ENCODE measurements around the gene NEIL3.
A peak's percentile ranks its signal among the peaks of the same experiment; 100 is the strongest.

The NEIL3 gene

GRCh38 chr4:177367336-177367735, 57.7 kb downstream of the NEIL3 start:
- DNase-seq (ENCODE audit: low read depth in 2 of 2): no peak

DNA sequence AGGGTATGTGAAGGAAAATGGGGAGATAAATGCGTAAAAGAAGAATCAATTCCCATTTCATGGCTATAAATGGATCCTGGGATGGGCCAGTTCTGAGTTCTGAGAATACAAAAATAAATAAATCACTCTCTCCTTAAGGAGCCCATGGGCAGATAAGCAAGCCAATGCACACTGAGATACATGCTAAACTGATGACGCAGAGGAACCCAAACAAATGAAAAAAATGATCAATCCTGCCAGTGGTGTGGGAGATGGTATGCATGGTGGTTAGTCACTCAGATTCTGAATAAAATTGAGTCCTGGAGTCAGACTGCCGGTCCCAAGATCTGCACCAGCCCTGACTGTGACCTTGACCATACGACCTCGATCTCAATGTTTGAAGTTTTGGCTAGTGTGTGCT, 59.7 kb downstream of the NEIL3 start:
- DNase-seq (ENCODE audit: low read depth in 2 of 2): no peak

DNA sequence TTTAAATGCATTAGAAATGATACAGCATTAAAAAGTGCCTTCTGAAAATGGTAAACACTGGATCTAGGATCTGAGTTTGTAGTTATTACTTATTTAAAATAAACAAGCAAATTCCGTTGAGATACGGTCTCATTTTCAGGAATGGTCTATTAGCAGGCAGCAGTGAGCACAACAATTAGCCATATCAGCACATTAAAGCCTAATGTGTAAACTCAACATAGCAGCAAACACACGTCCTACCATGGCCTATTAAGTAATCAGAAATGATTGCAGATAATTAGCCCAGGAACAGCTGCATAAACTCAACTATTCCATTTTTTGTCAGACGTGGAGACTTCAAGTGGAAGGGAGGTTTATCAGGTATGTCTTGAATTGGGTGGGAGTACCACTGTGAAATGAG, 61.8 kb downstream of the NEIL3 start:
- no peak for DNase-seq (ENCODE audit: low read depth in 2 of 2)

- no peak for DNase-seq (ENCODE audit: low read depth in 2 of 2)
Measured at GRCh38 chr4:177374966-177375365, 65.3 kb downstream of the NEIL3 start.

- no peak for DNase-seq (ENCODE audit: low read depth in 2 of 2)
Measured at GRCh38 chr4:177375372-177375771, 65.7 kb downstream of the NEIL3 start.

DNA sequence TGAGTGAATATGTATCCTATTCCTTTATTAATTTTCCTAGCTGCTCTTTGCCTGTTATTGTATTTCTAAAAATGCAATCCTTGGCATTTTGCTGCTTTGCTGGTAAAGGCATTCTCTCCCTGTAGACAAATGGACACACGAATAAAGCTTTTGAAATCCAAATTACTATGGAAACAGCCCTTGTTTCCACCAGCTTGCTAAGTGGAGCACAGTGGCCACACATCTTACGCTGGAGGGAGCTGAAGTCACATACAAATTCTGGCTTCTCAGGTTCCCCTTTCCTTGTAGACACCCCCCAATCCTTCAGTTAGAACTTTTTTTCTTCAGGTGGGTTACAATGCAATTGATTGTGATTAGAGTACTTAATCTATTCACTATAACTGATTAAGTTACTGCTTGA, 66.3 kb downstream of the NEIL3 start:
- DNase-seq (ENCODE audit: low read depth in 2 of 2): no peak

- no peak for DNase-seq (ENCODE audit: low read depth in 2 of 2)
Measured at GRCh38 chr4:177380730-177381287, 71.1 kb downstream of the NEIL3 start.

GRCh38 chr4:177381762-177382310, 72.2 kb downstream of the NEIL3 start:
- no peak for DNase-seq (ENCODE audit: low read depth in 2 of 2)

- DNase-seq (ENCODE audit: low read depth in 2 of 2): no peak
Measured at GRCh38 chr4:177384856-177385397, 75.3 kb downstream of the NEIL3 start.

- no peak for DNase-seq (ENCODE audit: low read depth in 2 of 2)
Measured at GRCh38 chr4:177385576-177386277, 76.1 kb downstream of the NEIL3 start.

GRCh38 chr4:177386278-177386815, 76.7 kb downstream of the NEIL3 start:
- DNase-seq (ENCODE audit: low read depth in 2 of 2): no peak

- no peak for DNase-seq (ENCODE audit: low read depth in 2 of 2)
Measured at GRCh38 chr4:177391287-177391686, 81.6 kb downstream of the NEIL3 start.

DNA sequence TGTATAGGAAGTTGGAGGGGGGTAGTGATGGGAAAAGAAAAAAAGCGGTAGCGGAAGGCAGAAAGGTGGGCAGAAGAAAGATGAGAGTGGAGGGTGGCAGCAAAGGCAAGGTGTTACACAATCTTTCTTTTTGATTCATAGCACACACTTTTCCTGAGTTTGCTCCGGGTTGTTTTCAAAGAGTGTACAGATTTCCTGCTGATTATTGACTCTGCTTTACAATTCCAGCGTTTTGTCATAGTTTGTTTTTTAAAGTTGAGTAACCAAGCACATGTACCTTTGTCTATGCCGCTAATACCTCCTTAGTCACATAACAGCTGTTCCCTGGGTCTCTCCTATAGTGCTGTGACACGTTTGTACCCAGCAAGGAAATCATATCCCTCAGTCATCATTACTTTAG, 82.3 kb downstream of the NEIL3 start:
- DNase-seq (ENCODE audit: low read depth in 2 of 2): no peak

DNA sequence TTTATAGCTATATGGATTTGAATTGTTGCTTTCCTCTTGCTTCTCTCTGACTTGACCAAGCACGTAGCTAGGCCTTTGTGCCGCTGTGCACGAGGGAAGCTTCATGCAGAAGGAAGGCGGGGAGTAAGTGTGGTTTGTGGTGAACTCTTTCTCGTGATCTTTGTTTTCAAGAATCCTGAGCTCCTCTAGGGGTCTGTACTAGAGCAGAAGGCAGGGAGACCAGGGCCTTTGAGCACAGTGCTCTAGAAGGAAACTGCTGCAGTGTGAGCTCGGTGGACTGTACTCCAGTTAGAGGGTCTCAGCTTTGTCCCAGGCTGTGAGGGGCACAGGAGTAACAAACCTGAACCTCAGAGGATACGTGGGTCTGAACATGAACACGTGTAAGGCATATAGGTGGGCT, 83.6 kb downstream of the NEIL3 start:
- DNase-seq (ENCODE audit: low read depth in 2 of 2): peak in 1 of 2 donors; percentile 5

DNA sequence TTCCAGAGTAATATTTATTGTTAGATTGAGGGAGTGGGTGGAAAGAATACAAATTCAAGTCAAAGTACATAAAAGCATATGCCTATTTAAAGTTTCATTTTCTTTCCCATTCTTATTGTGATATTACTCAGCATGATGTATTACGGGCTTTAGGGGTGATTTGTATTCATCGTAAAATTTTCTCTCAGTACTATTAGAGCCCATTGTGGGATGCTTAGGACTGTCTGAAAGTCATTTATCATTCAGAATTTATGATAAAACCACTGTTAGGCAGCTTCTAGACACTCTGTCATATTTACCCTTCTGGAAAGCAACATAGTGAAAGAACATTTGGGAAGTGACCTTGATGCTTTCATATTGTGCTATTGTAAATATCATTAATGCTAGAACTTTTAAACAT, 86.7 kb downstream of the NEIL3 start:
- no peak for DNase-seq (ENCODE audit: low read depth in 2 of 2)

- DNase-seq (ENCODE audit: low read depth in 2 of 2): no peak
Measured at GRCh38 chr4:177400030-177400429, 90.4 kb downstream of the NEIL3 start.

DNA sequence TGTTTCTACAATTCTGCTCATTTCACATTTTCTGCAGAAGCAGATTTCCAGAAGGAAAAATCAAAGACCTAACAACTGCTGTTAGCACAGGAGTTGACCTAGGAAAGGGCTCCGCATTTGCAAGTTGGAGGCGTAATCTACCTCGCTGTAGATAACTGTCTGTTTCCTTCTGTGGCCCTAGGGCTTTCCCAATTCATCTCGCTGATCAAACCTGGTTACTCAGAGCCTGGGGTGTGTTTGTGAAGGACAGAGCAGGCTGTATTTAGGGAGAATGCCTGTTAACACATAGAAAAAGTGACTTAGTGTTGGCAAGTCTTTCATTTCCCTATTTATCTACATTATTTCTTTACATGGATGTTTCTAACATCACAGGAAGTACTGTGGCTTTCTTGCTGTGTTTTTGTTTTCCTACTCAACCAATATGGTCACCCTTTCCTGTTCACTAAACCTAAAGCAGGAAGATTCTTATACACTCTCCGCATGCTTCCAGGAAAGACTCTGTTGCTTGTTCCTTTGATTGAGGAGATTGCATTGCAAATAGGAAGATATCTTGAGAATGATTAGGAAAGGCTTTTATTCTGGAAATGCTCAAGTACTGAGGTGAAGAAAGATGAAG, 92.1 kb downstream of the NEIL3 start:
- no peak for DNase-seq (ENCODE audit: low read depth in 2 of 2)

- DNase-seq (ENCODE audit: low read depth in 2 of 2): no peak
Measured at GRCh38 chr4:177403746-177404145, 94.1 kb downstream of the NEIL3 start.

- DNase-seq (ENCODE audit: low read depth in 2 of 2): no peak
Measured at GRCh38 chr4:177404342-177404741, 94.7 kb downstream of the NEIL3 start.

DNA sequence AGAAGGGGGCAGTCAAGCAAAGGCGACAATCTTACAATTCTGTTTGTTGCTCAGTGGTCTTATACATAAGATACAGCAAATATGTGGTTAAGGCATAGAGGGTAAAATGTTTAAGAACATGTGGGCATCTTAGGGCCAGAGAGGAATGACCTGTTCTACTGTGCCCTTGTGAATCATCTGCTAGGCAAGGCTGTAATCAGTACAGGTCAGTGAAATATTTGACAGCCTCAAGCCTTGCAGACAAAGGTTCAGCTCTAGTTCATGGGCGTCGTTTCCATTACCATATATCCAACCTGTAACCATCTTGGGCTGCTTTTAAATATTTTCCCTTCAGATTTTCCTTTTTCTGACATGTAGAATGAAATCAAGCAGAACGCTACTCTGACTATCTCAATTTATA, 95.3 kb downstream of the NEIL3 start:
- no peak for DNase-seq (ENCODE audit: low read depth in 2 of 2)

DNA sequence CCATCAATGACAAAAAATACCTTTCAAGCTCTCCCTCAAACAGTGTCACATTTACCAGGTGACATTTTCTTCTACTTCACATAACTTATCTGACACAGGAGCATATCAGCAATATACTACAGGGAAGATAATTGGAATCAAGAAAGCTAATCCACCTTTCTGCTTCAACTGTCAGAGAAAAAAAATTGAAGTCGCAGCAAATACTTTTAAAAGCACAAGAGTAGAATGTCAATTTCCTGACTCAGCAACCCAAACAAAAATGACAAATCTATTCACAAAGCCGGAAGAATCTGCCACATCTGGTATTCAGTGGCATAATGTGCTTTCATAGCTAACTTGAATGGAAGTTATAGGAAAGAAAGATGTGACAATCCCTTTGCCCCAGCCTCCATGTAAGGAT, 95.8 kb downstream of the NEIL3 start:
- DNase-seq (ENCODE audit: low read depth in 2 of 2): no peak

DNA sequence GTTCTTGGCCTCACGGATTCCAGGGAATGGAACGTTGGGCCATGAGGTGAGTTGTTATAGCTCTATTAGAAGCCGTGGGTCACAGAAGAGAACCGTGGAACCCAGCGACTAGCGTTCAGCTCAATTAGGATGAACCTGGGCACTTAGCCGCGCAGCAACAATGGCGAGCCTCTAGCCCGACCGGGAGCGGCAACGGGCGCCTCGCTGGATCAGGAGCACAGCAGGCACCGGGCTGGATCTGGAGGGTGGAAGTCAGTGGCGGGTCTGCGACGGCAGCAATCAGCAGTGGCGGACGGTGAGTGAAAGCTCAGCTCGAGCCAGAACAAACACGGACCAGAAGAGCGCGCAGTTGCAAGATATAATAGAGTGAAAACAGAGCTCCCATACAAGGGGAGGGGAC, 98.3 kb downstream of the NEIL3 start:
- DNase-seq (ENCODE audit: low read depth in 2 of 2): no peak

GRCh38 chr4:177410566-177410965, 100.9 kb downstream of the NEIL3 start:
- no peak for DNase-seq (ENCODE audit: low read depth in 2 of 2)
